Stomach (tissue), 4 donors: ENCODE results near the gene CHST1.

Source experiments
- CTCF ChIP-seq, 7 experiments: fragments of 450-650 bp in 4 of 7; fragments of 200-600 bp in 3 of 7; sonication (generic) in 3 of 7; IDR thresholded peaks; one replicate each; pipeline ENCODE4 v1.5.1; 2016 to 2019; ENCODE audit warnings: antibody characterized with exemption in 7 of 7, control low read depth in 2 of 7, mild to moderate bottlenecking in 1 of 7
- POLR2A ChIP-seq, 4 donors: fragments of 450-650 bp; IDR thresholded peaks; one replicate each; pipeline ENCODE4 v1.6.1; 2016; ENCODE audit warnings: antibody characterized with exemption in 4 of 4, control low read depth in 2 of 4, mild to moderate bottlenecking in 1 of 4, moderate library complexity in 1 of 4
- POLR2AphosphoS5 ChIP-seq, 3 donors: sonication (generic); formaldehyde crosslinking; IDR thresholded peaks; one replicate each; pipeline ENCODE4 v1.6.1; 2016; ENCODE audit warnings: antibody characterized with exemption in 3 of 3

GRCh38 chr11:45620243-45620642 is 45.2 kb downstream of the CHST1 start:
- TF ChIP-seq POLR2AphosphoS5 (IDR thresholded peaks at IDR 0.05) (no peak), CTCF (IDR thresholded peaks at IDR 0.05) (no peak), POLR2A (IDR thresholded peaks at IDR 0.05) (no peak)
